SW480 (cell line): ENCODE data around the gene COL20A1.

ENCODE experiments used
- DNase-seq: peaks from one replicate; pipeline ENCODE4 v3.0.0-alpha.2; 2016; ENCODE audit warnings: low spot score

COL20A1 gene

GRCh38 chr20:63363981-63364561 lies 71.1 kb downstream of the COL20A1 start:
- DNase-seq, result no peak

GRCh38 chr20:63364801-63365585 lies 72.0 kb downstream of the COL20A1 start:
- no peak for DNase-seq

- no peak for DNase-seq
Measured at GRCh38 chr20:63365601-63366389, 72.8 kb downstream of the COL20A1 start.

GRCh38 chr20:63366390-63367365 lies 73.7 kb downstream of the COL20A1 start:
- no peak for DNase-seq

GRCh38 chr20:63367446-63368055 lies 74.6 kb downstream of the COL20A1 start:
- DNase-seq, result no peak

GRCh38 chr20:63368151-63368550 lies 75.2 kb downstream of the COL20A1 start:
- no peak for DNase-seq

GRCh38 chr20:63369024-63369530 lies 76.1 kb downstream of the COL20A1 start:
- no peak for DNase-seq

GRCh38 chr20:63369724-63370617 lies 77.0 kb downstream of the COL20A1 start:
- DNase-seq, result no peak

- no peak for DNase-seq
Measured at GRCh38 chr20:63370618-63371187, 77.7 kb downstream of the COL20A1 start.

- no peak for DNase-seq
Measured at GRCh38 chr20:63371291-63371865, 78.4 kb downstream of the COL20A1 start.

GRCh38 chr20:63372971-63373885 lies 80.2 kb downstream of the COL20A1 start:
- no peak for DNase-seq

- no peak for DNase-seq
Measured at GRCh38 chr20:63373996-63374395, 81.0 kb downstream of the COL20A1 start.

GRCh38 chr20:63374504-63374903 lies 81.5 kb downstream of the COL20A1 start:
- no peak for DNase-seq

GRCh38 chr20:63375438-63375837 lies 82.5 kb downstream of the COL20A1 start:
- DNase-seq, result no peak

GRCh38 chr20:63376283-63377250 lies 83.6 kb downstream of the COL20A1 start:
- DNase-seq, result no peak

- DNase-seq, result no peak
Measured at GRCh38 chr20:63377256-63377941, 84.4 kb downstream of the COL20A1 start.
